ACHN (cell line): Measurements from ENCODE around the gene SOCS6.

ENCODE experiments used
- DNase-seq: peaks from one replicate; pipeline ENCODE4 v3.0.0-alpha.2; 2015
- in situ Hi-C: cut with HindIII; loops from 2 replicates; pipeline ENCODE4 v1.10.0; 2017; ENCODE audit warnings: low sequenced_read_pairs, low pct_ligation_motif_present, low pct_unique_long_range_greater_than_20kb

Gene SOCS6

DNA sequence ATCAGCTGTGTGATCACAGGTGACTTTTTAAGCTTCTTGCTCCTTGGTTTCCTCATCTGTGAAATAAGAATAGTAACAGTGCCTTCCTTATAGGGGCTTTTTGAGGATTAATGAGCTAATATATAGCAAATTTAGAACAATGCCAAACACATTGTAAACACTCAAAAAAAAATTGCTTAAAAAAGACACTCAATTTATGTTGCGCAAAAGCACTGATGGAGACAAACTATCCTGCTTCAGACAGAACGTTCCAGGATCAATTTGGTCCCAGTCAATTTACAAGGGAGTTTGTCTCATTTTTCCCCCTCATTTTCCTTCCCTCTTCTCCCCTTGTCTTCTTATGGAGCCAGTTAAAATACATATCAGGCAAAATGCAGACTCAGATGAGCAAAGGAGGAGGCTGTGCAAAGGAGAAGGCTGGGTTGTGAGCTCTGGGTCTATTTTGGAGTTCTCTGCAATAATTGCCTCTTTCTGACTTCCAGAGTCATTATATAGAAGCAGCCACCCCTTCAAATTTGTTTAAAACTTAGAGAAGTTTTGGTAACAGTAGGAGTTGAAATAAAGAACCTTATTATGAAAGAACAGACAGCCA, 83.7 kb downstream of the SOCS6 start:
- in situ Hi-C loops = no loop called here
- DNase-seq = no peak

DNA sequence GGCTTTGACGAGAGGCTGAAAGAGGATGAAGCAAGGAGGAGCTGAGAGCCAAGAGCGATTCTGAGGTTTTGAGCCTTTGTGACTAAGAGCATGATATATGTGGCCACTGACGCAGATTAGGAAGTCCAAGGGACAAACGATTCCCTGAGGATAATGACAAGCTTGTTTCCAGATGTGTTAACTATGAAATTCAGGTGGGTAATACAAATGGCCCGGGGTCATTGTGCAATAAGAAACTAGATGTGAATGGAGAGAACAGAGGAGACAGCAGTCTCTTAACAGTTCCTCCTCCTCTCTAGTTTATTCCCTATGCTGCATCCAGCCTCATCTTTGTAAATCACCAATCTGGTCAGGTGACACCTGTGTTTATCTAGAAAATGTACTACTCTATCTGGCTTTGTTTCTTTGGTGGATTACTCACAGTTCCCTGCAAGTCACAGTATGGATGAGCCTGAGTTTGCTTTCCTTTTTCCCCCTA, 84.2 kb downstream of the SOCS6 start:
- in situ Hi-C loops = no loop called here
- DNase-seq = no peak

DNA sequence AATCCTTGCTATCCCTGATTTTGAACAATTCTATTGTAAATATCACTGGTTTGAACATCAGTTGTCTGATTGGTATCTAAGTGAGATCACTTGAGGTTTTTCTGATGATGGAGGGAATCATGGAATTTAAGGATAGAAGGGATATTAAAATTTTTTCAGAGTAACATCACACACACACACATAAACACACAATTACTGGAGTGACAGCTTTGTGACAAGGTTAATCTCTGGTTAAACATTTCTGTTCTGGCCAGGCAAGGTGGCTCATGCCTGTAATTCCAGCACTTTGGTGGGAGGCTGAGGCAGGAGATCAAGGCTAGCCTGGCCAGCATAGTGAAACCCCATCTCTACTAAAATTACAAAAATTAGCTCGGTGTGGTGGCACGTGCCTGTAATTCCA, 85.3 kb downstream of the SOCS6 start:
- in situ Hi-C loops = no loop called here
- no peak for DNase-seq

DNA sequence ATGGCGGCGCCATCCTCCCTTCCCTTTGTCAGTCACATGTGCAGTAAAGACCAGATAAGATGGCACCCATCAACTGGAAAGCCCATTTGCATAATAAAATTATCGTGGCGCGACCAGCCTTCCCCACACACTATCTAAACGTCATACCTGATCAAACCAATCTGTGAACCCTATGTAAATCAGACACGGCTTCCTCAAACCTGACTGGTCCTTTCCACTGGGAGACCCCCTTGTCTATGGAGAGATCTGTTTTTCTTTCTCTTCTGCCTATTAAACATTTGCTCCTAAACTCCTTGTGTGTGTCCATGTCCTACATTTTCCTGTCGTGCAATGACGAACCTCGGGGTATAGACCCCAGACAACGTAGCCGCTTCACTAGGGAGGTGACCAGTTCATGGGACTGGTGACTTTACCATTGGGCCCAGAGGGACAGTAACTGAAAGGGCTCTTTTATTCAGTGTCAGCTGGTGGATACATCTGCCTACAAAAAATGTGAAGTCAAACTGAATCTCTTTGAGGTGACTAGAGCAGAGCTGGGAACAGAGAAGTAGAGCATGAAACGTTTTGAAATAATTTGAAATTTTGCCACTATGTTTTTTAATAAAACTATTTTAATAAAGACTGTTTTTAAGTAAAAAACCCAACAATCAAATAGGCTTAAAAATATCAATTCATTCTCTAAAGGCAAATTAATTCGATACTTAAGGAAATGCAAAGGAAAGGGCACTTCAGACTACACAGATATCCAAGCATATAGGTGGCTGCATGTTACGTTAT, 87.5 kb downstream of the SOCS6 start:
- DNase-seq = no peak
- in situ Hi-C loops = no loop called here

DNA sequence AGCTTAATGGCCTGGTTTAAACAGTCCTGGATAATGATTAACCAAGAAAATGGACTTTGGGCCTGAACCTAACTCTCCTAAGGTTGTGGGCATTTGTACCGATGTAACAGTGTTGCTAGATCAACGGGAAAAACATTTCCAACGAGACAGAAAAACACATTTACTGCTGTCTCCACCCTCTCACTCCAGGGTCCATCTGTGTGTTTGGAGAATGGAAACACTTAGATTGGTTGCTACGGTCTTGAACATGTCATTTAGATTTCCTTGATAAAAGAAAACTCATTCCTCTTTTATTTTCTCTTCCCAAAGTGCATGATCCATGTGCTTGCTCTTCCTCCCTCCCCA, 88.0 kb downstream of the SOCS6 start:
- in situ Hi-C loops = no loop called here
- peak; percentile 80 for DNase-seq

DNA sequence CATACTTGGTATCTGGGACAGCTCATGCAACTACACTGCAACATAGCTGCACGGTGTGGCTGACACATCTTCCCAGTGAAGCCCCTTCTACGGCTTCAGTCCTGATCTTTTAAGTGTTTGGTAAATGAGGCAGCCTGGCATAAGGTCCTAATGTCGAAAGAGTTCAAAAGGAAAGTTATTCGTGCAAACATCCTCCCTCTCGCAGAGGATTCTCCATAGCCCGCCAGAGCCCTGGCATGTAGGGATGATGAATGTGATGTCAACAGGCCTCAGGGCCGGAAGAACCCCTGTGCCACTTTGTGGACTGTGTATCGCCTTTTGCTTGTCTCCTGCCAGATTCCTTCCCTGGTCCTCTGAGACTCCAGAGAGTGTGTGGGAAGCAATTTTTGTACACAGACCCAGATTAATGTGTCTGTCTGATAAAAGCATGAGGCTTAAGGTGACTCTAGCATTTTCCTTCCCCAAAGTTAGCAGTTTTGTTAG, 88.5 kb downstream of the SOCS6 start:
- in situ Hi-C loops = no loop called here
- DNase-seq = peak; percentile 71

DNA sequence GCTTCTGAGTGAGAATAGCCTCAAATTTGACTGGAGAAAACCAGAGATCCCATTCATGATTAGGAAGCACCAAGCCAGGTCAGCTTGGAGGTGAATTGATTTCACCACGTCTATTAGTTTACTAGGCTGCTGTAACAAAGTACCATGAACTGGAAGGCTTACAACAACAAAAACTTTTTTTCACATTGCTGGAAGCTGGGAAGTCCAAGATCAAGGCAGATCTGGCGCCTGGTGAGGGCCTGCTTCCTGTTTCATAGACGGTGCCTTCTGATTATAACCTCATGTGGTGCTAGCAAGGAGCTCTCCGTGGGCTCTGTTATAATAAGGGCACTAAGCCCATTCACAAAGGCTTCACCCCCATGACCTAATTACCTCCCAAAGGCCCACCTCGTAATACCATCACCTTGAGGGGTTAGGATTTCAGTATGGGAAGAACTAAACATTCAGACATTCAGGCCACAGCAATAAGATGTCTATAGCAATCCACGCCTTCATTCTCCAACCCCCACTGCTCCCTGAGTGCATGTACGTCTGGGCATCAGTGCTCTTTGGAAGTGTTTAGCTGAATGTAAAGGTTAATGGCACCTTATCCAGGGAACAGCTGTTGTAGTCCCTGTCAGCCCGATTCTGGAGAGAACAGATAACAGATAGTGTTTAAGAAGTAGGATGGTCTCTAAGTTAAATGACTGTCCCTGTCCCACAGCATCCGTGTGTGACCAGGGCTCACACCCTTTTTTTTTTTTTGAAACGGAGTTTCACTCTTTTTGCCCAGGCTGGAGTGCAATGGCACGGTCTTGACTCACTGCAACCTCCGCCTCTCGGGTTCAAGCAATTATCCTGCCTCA, 89.2 kb downstream of the SOCS6 start:
- no peak for DNase-seq
- in situ Hi-C loops = no loop called here
